ENCODE data around the gene RBM28. TPM values are rescaled to one million over a fixed set of nuclear protein-coding genes. Genes with fewer than 3 reads are reported as not detected.
"Not testable (repeated sequence)": the region's sequence is repeated elsewhere in the genome, so short reads cannot be mapped to it uniquely, and the experiment has no call there.

Gene RBM28
- total RNA-seq, 3 donors from 2014 or later, result 23.6 to 34.3 (median 27.1) TPM

- no peak for DNase-seq
- Histone ChIP-seq H3K4me3 (no peak overlapping the region), H3K9me3 (peaks cover 11% of the 10 kb centered on the region), H3K4me1 (ENCODE audit: low read depth) (no peaks in the 10 kb centered on the region), H3K36me3 (ENCODE audit: low read depth) (no peaks in the 10 kb centered on the region)
- ATAC-seq, result no peak
- TF ChIP-seq CTCF (IDR thresholded peaks at IDR 0.05), result no peak
- intact Hi-C loops (cut with DNase I, micrococcal nuclease), result no loop called here
Observed at GRCh38 chr7:128284102-128284501, 59.6 kb downstream of the RBM28 start.

GRCh38 chr7:128281605-128282380, 61.9 kb downstream of the RBM28 start:
- no peak for TF ChIP-seq CTCF (IDR thresholded peaks at IDR 0.05)
- no peak overlapping the region for H3K4me3 ChIP-seq
- intact Hi-C loops (cut with DNase I, micrococcal nuclease), result no loop called here
- H3K4me1 ChIP-seq (ENCODE audit: low read depth), result no peaks in the 10 kb centered on the region
- no peak for ATAC-seq
- H3K36me3 ChIP-seq (ENCODE audit: low read depth), result no peaks in the 10 kb centered on the region
- peaks cover 11% of the 10 kb centered on the region for H3K9me3 ChIP-seq
- DNase-seq, result no peak

DNA sequence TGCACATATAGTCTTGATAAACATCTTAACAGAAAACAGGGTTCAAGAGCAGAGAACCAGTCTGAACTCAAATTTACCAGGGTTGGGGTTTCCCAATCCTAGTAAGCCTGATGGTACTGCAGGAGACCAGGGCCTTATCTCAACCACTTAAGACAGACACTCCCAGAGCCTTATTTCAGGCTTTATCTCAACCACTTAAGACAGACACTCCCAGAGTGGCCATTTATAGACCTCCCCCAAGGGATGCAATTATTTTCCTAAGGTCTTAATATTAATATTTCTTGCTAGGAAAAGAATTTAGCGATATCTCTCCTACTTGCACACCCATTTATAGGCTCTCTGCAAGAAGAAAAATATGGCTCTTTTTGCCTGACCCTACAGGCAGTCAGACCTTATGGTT, 63.3 kb downstream of the RBM28 start:
- DNase-seq; H3K36me3 ChIP-seq (ENCODE audit: low read depth); H3K4me1 ChIP-seq (ENCODE audit: low read depth); H3K4me3 ChIP-seq; ATAC-seq; intact Hi-C loops (cut with DNase I, micrococcal nuclease): not testable (repeated sequence)
- H3K9me3 ChIP-seq, result peaks cover 11% of the 10 kb centered on the region

DNA sequence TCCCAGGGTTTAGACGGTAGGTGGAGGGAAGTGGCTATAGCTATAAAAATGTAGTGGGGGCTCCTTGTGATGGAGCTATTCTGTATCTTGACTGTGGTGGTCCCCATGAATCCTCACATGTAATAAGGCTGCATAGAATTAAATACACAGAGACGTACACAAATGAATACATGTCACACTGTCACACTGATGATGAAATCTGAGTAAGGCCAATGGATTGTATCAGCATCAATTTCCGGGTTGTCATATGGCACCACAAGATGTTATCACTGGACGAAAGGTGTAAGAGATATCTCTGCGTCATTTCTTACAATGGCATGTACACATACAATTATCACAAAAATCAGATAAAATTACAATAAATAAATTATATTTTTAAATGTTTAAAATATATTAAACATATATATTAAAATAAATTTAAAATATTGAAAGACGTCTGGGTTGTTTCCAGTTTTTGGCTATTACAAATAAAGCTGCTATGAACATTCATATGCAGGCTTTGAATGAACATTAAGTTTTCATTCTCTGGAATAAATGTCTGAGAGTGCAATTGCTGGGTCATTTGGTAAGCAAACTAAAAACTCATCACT, 64.5 kb downstream of the RBM28 start:
- Histone ChIP-seq H3K4me1 (ENCODE audit: low read depth) (no peaks in the 10 kb centered on the region), H3K9me3 (peaks cover 11% of the 10 kb centered on the region), H3K4me3 (no peak overlapping the region), H3K36me3 (ENCODE audit: low read depth) (no peaks in the 10 kb centered on the region)
- ATAC-seq (no peak), DNase-seq (no peak)
- intact Hi-C loops (cut with DNase I, micrococcal nuclease), result no loop called here
- no peak for TF ChIP-seq CTCF (IDR thresholded peaks at IDR 0.05)

DNA sequence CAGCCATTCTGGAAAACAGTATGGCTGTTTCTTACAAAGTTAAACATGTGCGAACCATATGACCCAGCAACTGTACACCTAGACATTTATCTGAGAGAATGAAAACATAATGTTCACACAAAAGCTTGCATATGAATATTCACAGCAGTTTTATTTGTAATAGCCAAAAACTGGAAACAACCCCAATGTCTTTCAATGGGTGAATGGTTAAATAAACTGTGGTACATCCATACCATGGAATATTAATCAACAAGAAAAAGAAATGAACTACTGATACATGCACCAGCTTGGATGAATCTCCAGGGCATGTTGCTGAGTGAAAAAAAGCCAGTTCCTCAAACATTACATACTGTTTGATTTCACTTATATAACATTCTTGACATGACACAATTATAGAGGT, 65.3 kb downstream of the RBM28 start:
- ATAC-seq, result no peak
- H3K4me3 ChIP-seq, result no peak overlapping the region
- H3K36me3 ChIP-seq (ENCODE audit: low read depth), result no peaks in the 10 kb centered on the region
- intact Hi-C loops (cut with DNase I, micrococcal nuclease), result no loop called here
- H3K4me1 ChIP-seq (ENCODE audit: low read depth), result no peaks in the 10 kb centered on the region
- no peak for DNase-seq
- peaks cover 11% of the 10 kb centered on the region for H3K9me3 ChIP-seq
- TF ChIP-seq CTCF (IDR thresholded peaks at IDR 0.05), result no peak

- H3K4me1 ChIP-seq (ENCODE audit: low read depth), result peaks cover 3% of the 10 kb centered on the region
- intact Hi-C loops (cut with DNase I, micrococcal nuclease), result no loop called here
- no peak for DNase-seq
- no peak for TF ChIP-seq CTCF (IDR thresholded peaks at IDR 0.05)
- no peaks in the 10 kb centered on the region for H3K36me3 ChIP-seq (ENCODE audit: low read depth)
- no peak for ATAC-seq
- peaks cover 11% of the 10 kb centered on the region for H3K9me3 ChIP-seq
- H3K4me3 ChIP-seq, result no peak overlapping the region
Observed at GRCh38 chr7:128275681-128276080, 68.0 kb downstream of the RBM28 start.
